H1 (cell line): ENCODE data around the gene NHS. TPM values are rescaled to one million over a fixed set of nuclear protein-coding genes. Genes with fewer than 3 reads are reported as not detected.

Source experiments
- CTCF ChIA-PET: fragments of 300-600 bp; sonication (Branson Sonifier 250); formaldehyde crosslinking; loops from one replicate; lab custom pipeline; 2021; ENCODE audit not compliant: partially characterized antibody; lab: Charles Lee
- POLR2A ChIA-PET: fragments of 300-600 bp; sonication (Branson Sonifier 250); formaldehyde crosslinking; loops from one replicate; lab custom pipeline; 2021; ENCODE audit warnings: inconsistent platforms; ENCODE audit not compliant: partially characterized antibody; lab: Charles Lee
- DNase-seq, 2 experiments: peaks; one replicate each; pipeline versions ENCODE4 v3.0.0 to v3.0.0-alpha.2; 2010 to 2022; ENCODE audit warnings: low spot score in 2 of 2, low read depth in 1 of 2, mixed read lengths in 1 of 2
- FAIRE-seq: peaks from 2 replicates; lab custom pipeline; 2011; peaks lifted over from hg19 to GRCh38; lab: Jason Lieb, UNC
- H2AFZ ChIP-seq: 2 replicates; pipeline ENCODE4 v1.8.1; 2012; ENCODE audit warnings: low read length, inconsistent platforms
- H2AK5ac ChIP-seq: 2 replicates; pipeline ENCODE4 v1.6.1; 2013; ENCODE audit warnings: low read depth, low read length
- H2BK120ac ChIP-seq: replicated peaks from 2 replicates; pipeline ENCODE3; 2013; ENCODE audit warnings: low read depth, low read length, inconsistent platforms
- H2BK12ac ChIP-seq: 2 replicates; pipeline ENCODE4 v1.6.1; 2013; ENCODE audit warnings: low read depth, low read length
- H2BK15ac ChIP-seq: 2 replicates; pipeline ENCODE4 v1.6.1; 2013; ENCODE audit warnings: low read length
- H2BK20ac ChIP-seq: 2 replicates; pipeline ENCODE4 v1.6.1; 2013; ENCODE audit warnings: low read length
- H2BK5ac ChIP-seq: 2 replicates; pipeline ENCODE4 v1.6.1; 2013; ENCODE audit warnings: low read depth, low read length
- H3K14ac ChIP-seq: 2 replicates; pipeline ENCODE4 v1.6.1; 2013; ENCODE audit warnings: inconsistent platforms; ENCODE audit not compliant: insufficient read length
- H3K18ac ChIP-seq: 2 replicates; pipeline ENCODE4 v1.6.1; 2013; ENCODE audit warnings: low read length; ENCODE audit errors: extremely low read depth
- H3K23ac ChIP-seq: 2 replicates; pipeline ENCODE4 v1.6.1; 2013; ENCODE audit warnings: inconsistent platforms; ENCODE audit not compliant: insufficient read length
- H3K23me2 ChIP-seq: 2 replicates; pipeline ENCODE4 v1.6.1; 2013; ENCODE audit warnings: low read depth, low read length
- H3K27ac ChIP-seq: 2 replicates; pipeline ENCODE4 v1.6.1; 2011; ENCODE audit warnings: low read depth, low read length, inconsistent platforms
- H3K27me3 ChIP-seq, 4 experiments: replicated peaks in 1 of 4; 1 replicate in 1 of 4; 2 replicates in 3 of 4; pipeline versions ENCODE4 v1.6.1 to v1.8.1; 2011 to 2013; ENCODE audit warnings: low read length in 3 of 4, mild to moderate bottlenecking in 3 of 4, inconsistent platforms in 2 of 4, mixed read lengths in 2 of 4, moderate library complexity in 1 of 4; ENCODE audit not compliant: control insufficient read depth in 3 of 4, insufficient read depth in 3 of 4; ENCODE audit errors: extremely low read depth in 1 of 4
- H3K36me3 ChIP-seq, 4 experiments: 2 replicates each; pipeline versions ENCODE4 v1.6.1 to v1.8.1; 2011 to 2013; ENCODE audit warnings: mild to moderate bottlenecking in 4 of 4, low read length in 3 of 4, moderate library complexity in 2 of 4, control low read depth in 1 of 4, inconsistent platforms in 1 of 4; ENCODE audit not compliant: insufficient read depth in 4 of 4, control insufficient read depth in 2 of 4
- H3K4ac ChIP-seq: replicated peaks from 2 replicates; pipeline ENCODE3; 2013; ENCODE audit warnings: low read length, low read depth, mixed read lengths, inconsistent platforms; ENCODE audit not compliant: insufficient read length
- H3K4me1 ChIP-seq, 4 experiments: replicated peaks in 1 of 4; 1 replicate in 1 of 4; 2 replicates in 3 of 4; pipeline versions ENCODE4 v1.6.1 to v1.8.1; 2011 to 2013; ENCODE audit warnings: low read length in 3 of 4, inconsistent platforms in 2 of 4, mixed read lengths in 1 of 4; ENCODE audit not compliant: insufficient read depth in 4 of 4, control insufficient read depth in 3 of 4
- H3K4me2 ChIP-seq, 2 experiments: 2 replicates each; pipeline versions ENCODE4 v1.6.1 to v1.8.1; 2011 to 2013; ENCODE audit warnings: low read depth in 2 of 2, low read length in 2 of 2, control low read depth in 1 of 2, inconsistent platforms in 1 of 2, mild to moderate bottlenecking in 1 of 2; ENCODE audit not compliant: insufficient read depth in 1 of 2
- H3K4me3 ChIP-seq, 4 experiments: fragments of 200-600, 300-600 bp in 1 of 4; sonication (generic), shearing (Covaris generic), sonication (Bioruptor Twin) in 1 of 4; 2 replicates each; pipeline versions ENCODE4 v1.5.1 to v1.8.1; 2011 to 2016; ENCODE audit warnings: low read length in 4 of 4, low read depth in 3 of 4, control low read depth in 2 of 4, inconsistent platforms in 2 of 4, mild to moderate bottlenecking in 2 of 4, mixed read lengths in 1 of 4, moderate library complexity in 1 of 4; ENCODE audit not compliant: insufficient read depth in 2 of 4; ENCODE audit errors: extremely low read depth in 1 of 4
- H3K56ac ChIP-seq: replicated peaks from 2 replicates; pipeline ENCODE3; 2013; ENCODE audit warnings: low read depth, mild to moderate bottlenecking, mixed read lengths, low read length, inconsistent platforms; ENCODE audit not compliant: insufficient read length
- H3K79me1 ChIP-seq: 2 replicates; pipeline ENCODE4 v1.6.1; 2013; ENCODE audit warnings: low read depth, low read length, control low read depth
- H3K79me2 ChIP-seq, 2 experiments: 2 replicates each; pipeline versions ENCODE4 v1.6.1 to v1.8.1; 2012 to 2013; ENCODE audit warnings: low read length in 2 of 2, mild to moderate bottlenecking in 2 of 2, inconsistent platforms in 1 of 2; ENCODE audit not compliant: insufficient read depth in 2 of 2, control insufficient read depth in 1 of 2
- H3K9ac ChIP-seq, 4 experiments: replicated peaks in 1 of 4; 1 replicate in 1 of 4; 2 replicates in 3 of 4; pipeline versions ENCODE4 v1.6.1 to v1.8.1; 2011 to 2013; ENCODE audit warnings: low read depth in 3 of 4, low read length in 3 of 4, control low read depth in 2 of 4, mild to moderate bottlenecking in 2 of 4, moderate library complexity in 2 of 4, inconsistent platforms in 1 of 4; ENCODE audit errors: extremely low read depth in 1 of 4
- H3K9me3 ChIP-seq, 2 experiments: 2 replicates each; pipeline versions ENCODE4 v1.6.1 to v1.8.1; 2012 to 2013; ENCODE audit warnings: mild to moderate bottlenecking in 2 of 2, moderate library complexity in 2 of 2, control low read depth in 1 of 2, inconsistent platforms in 1 of 2, low read depth in 1 of 2, low read length in 1 of 2, mixed read lengths in 1 of 2; ENCODE audit not compliant: insufficient read depth in 2 of 2
- H4K20me1 ChIP-seq, 2 experiments: replicated peaks in 1 of 2; 2 replicates each; pipeline versions ENCODE3 to v1.8.1; 2011 to 2013; ENCODE audit warnings: inconsistent platforms in 2 of 2, low read length in 2 of 2, mild to moderate bottlenecking in 1 of 2; ENCODE audit not compliant: insufficient read depth in 2 of 2, control insufficient read depth in 1 of 2
- H4K5ac ChIP-seq: 2 replicates; pipeline ENCODE4 v1.6.1; 2013; ENCODE audit warnings: low read length, low read depth, mixed read lengths, inconsistent platforms; ENCODE audit not compliant: insufficient read length
- H4K8ac ChIP-seq: 2 replicates; pipeline ENCODE4 v1.8.0; 2013; ENCODE audit warnings: mild to moderate bottlenecking, moderate library complexity, low read length, inconsistent platforms; ENCODE audit not compliant: insufficient read depth; ENCODE audit errors: extremely low read depth
- H4K91ac ChIP-seq: replicated peaks from 2 replicates; pipeline ENCODE3; 2013; ENCODE audit warnings: low read length, mixed read lengths, inconsistent platforms; ENCODE audit not compliant: insufficient read length
- PHF8 ChIP-seq: fragments of 200-600 bp; sonication (generic); conservative IDR thresholded peaks from 2 replicates; pipeline ENCODE4 v1.7.1; 2012; ENCODE audit warnings: low read depth, mild to moderate bottlenecking, inconsistent platforms, low read length, moderate library complexity
- WGBS, 2 experiments: shearing (Covaris generic) in 1 of 2; methylation state at CpG; one replicate each; pipeline versions ENCODE4 v1.1.6 to v1.1.7; 2013 to 2015; ENCODE audit warnings: low lambda C conversion rate in 2 of 2, mixed read lengths in 2 of 2, inconsistent platforms in 1 of 2, low coverage in 1 of 2, missing lambda C conversion rate in 1 of 2; ENCODE audit not compliant: insufficient replicate concordance in 2 of 2, insufficient coverage in 1 of 2, insufficient read length in 1 of 2; ENCODE audit errors: extremely low coverage in 1 of 2, missing lambda C conversion rate in 1 of 2; 5-methylcytosine and 5-hydroxymethylcytosine counted together
- polyA plus RNA-seq, 7 experiments: library from polyadenylated mRNA; depleted of rRNA in 3 of 7; stranded (reverse) in 5 of 7; unstranded in 2 of 7; fragments of >200 nt in 5 of 7; fragments of 200-250 nt in 2 of 7; gene quantifications; 1 replicate in 5 of 7; 2 replicates in 1 of 7; 4 replicates in 1 of 7; pipeline versions ENCODE4 v1.2.1 to v1.2.3, GENCODE V29; 2011 to 2013; ENCODE audit warnings: missing spikeins in 2 of 7, mixed read lengths in 2 of 7
- total RNA-seq: library from RNA; stranded (reverse); fragmentation: NEBNext Ultra II Directional; extraction: Animal tissue kit (Norgen Biotek cat#: 25700); gene quantifications from 2 replicates; pipeline ENCODE4 v1.2.1, GENCODE V29; 2021

The NHS gene
- total and polyA plus RNA-seq, 2 of the 8 experiments (the other 6 are each of a cell fraction or from before 2014, with no cell fraction given), result 2.2 to 6.7 TPM

- Histone ChIP-seq H4K20me1 (no peaks in the 10 kb centered on the region), H3K4ac (no peak overlapping the region), H3K23me2 (no peaks in the 10 kb centered on the region), H3K4me2 (no peak overlapping the region), H4K8ac (no peak overlapping the region), H3K9ac (no peak overlapping the region), H3K4me1 (no peaks in the 10 kb centered on the region), H4K91ac (no peak overlapping the region), H3K27me3 (no peaks in the 10 kb centered on the region), H3K9me3 (no peaks in the 10 kb centered on the region), H2BK12ac (no peak overlapping the region), H2BK5ac (no peak overlapping the region), H2BK20ac (no peak overlapping the region), H2BK15ac (no peak overlapping the region), H3K14ac (no peak overlapping the region), H3K27ac (no peak overlapping the region), H4K5ac (no peak overlapping the region), H3K79me1 (no peaks in the 10 kb centered on the region), H3K4me3 (no peak overlapping the region), H3K79me2 (no peaks in the 10 kb centered on the region), H3K36me3 (no peaks in the 10 kb centered on the region), H3K18ac (no peak overlapping the region), H3K23ac (no peak overlapping the region), H3K56ac (no peak overlapping the region), H2BK120ac (no peak overlapping the region), H2AFZ (no peak overlapping the region), H2AK5ac (no peak overlapping the region)
- FAIRE-seq, result no peak
- DNase-seq, result no peak
- 93% methylated on average over 3 of the region's 3 CpGs; no CpG with 5 or more reads in 1 of the 2 experiments for WGBS, 2 experiments
- no peak for TF ChIP-seq PHF8
- ChIA-PET CTCF (interaction anchor here (0.9 to 1.1 kb wide), 2 partner anchors 14 to 111 kb away, joined by 3 read pairs; no protein-coding TSS in a partner anchor), POLR2A (no interaction called here)
Observed at GRCh38 chrX:17471861-17472260, 96.9 kb downstream of the NHS start.
